Measurements from ENCODE around the gene OVOL3. TPM values are rescaled to one million over a fixed set of nuclear protein-coding genes. Genes with fewer than 3 reads are reported as not detected.
"Not testable (repeated sequence)": the region's sequence is repeated elsewhere in the genome, so short reads cannot be mapped to it uniquely, and the experiment has no call there.

The OVOL3 gene
- not detected in 2 replicates for total RNA-seq (2014; rRNA removed; shearing (Covaris generic))
- not detected in 2 replicates for polyA plus RNA-seq (2016; fragmentation: Nextera tagmentation; extraction: Ambion mirVana)

DNA sequence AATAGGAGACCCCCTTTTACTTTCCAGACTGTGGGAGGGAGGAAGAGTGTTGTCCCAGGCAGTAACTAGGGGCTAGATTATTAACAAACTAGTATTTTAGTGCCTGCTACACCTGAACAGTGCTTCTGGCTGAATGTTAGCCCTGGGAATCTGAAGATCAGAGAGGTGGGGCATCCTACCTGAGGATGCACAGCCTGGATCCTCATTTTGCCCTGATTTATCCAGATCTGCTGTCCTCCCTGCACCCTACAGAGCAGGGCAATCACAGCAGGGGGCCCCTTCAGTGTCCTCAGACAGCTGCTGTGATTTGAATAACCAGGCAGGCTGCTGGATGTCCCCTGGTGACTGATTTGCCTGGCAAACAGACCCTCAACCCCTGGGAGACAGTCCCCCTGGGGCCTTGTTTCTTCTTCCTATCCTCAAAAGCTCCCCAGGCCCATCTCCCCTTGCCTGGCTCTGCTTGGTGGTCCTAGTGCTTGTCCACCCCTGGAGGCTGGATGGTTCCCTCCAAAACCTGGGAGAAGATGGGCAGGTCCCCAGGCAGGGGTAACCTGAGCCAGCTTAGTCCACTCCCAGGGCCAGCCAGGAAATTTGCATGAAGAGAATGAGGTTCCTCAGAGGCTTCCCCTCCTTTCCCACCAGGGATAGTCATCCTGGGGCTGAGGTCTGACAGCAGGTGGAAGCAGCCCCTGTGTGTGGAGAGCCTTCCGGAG lies at the start of gene OVOL3:
Gene OVOL3, plus strand, starts transcription at position 657 of the 713 bp plus-strand sequence. CDS start 60 bp downstream, outside the sequence.
- H4K20me1 ChIP-seq (ENCODE audit: insufficient read depth), result no peaks in the 10 kb centered on the region
- H3K9me2 ChIP-seq (ENCODE audit: insufficient read depth), result no peaks in the 10 kb centered on the region
- H3K27me3 ChIP-seq (replicated peaks; ENCODE audit: insufficient read depth), result no peaks in the 10 kb centered on the region
- TF ChIP-seq EZH2phosphoT487 (IDR thresholded peaks at IDR 0.05; ENCODE audit: insufficient read depth, low read depth) (no peak), EZH2 (IDR thresholded peaks at IDR 0.05; ENCODE audit: insufficient read depth, poor library complexity, severe bottlenecking) (no peak)
- no peak within 1 kb of the TSS for H3K4me2 ChIP-seq (ENCODE audit: unreplicated experiment)
- H3K4me1 ChIP-seq (ENCODE audit: insufficient read depth), result no peaks in the 10 kb centered on the region
- no peaks in the 10 kb centered on the region for H3F3A ChIP-seq (ENCODE audit: insufficient read depth)
- no peaks in the 10 kb centered on the region for H3K9me3 ChIP-seq (ENCODE audit: low read depth)
- H3K36me3 ChIP-seq (ENCODE audit: low read depth), result no peaks in the 10 kb centered on the region
- WGBS, 2 experiments (ENCODE audit: low coverage in 1 of 2, low lambda C conversion rate in 2 of 2, missing lambda C conversion rate in 2 of 2), result 83 to 100% methylated on average over 1 of the region's 1 CpG
- H3K4me3 ChIP-seq, result no peak within 1 kb of the TSS
- in situ Hi-C loops (cut with MboI), result no loop called here
- H2AFZ ChIP-seq, result no peak within 1 kb of the TSS
- no peak within 1 kb of the TSS for H3K27ac ChIP-seq
- H3K9ac ChIP-seq, result no peak within 1 kb of the TSS
- DNase-seq, result no peak
- H3K79me2 ChIP-seq (ENCODE audit: insufficient read depth), result peaks cover 11% of the 10 kb centered on the region; the same call in 1 of the 2 replicates

DNA sequence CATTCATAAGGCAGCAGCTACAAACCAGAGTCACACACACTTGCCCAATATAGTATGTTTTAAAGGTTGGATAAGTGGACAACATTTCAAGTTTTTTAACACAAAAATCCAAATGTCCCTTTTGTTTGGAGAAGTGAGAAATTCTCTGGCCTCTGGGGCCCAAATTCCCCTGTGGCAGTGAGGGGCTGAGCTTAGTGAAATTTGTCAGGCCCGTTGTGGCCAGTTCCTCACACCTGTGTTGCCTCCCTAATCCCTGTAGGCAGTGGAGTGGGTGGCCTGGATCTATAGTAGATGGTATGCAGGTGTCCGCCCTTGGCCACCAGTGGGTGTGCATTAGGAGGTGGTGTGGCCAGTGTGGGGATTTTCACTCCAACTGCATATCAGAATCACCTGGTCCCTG lies 49.6 kb upstream of the OVOL3 start:
- no peak for TF ChIP-seq EZH2 (IDR thresholded peaks at IDR 0.05; ENCODE audit: insufficient read depth, poor library complexity, severe bottlenecking)
- no peak for TF ChIP-seq EZH2phosphoT487 (IDR thresholded peaks at IDR 0.05; ENCODE audit: insufficient read depth, low read depth)
- Histone ChIP-seq H4K20me1 (ENCODE audit: insufficient read depth) (no peaks in the 10 kb centered on the region), H3K4me1 (ENCODE audit: insufficient read depth) (no peaks in the 10 kb centered on the region), H3K9ac (no peak overlapping the region), H3K27me3 (replicated peaks; ENCODE audit: insufficient read depth) (no peaks in the 10 kb centered on the region), H3K79me2 (ENCODE audit: insufficient read depth) (peaks cover 16% of the 10 kb centered on the region), H3K4me3 (no peak overlapping the region), H3K4me2 (ENCODE audit: unreplicated experiment) (no peak overlapping the region), H3K9me3 (ENCODE audit: low read depth) (no peaks in the 10 kb centered on the region), H3F3A (ENCODE audit: insufficient read depth) (no peaks in the 10 kb centered on the region), H3K36me3 (ENCODE audit: low read depth) (no peaks in the 10 kb centered on the region), H2AFZ (no peak overlapping the region), H3K27ac (no peak overlapping the region), H3K9me2 (ENCODE audit: insufficient read depth) (no peaks in the 10 kb centered on the region)
- in situ Hi-C loops (cut with MboI), result no loop called here
- no peak for DNase-seq
- WGBS, 2 experiments (ENCODE audit: low coverage in 1 of 2, low lambda C conversion rate in 2 of 2, missing lambda C conversion rate in 2 of 2), result 75 to 90% methylated on average over 2 of the region's 2 CpGs

DNA sequence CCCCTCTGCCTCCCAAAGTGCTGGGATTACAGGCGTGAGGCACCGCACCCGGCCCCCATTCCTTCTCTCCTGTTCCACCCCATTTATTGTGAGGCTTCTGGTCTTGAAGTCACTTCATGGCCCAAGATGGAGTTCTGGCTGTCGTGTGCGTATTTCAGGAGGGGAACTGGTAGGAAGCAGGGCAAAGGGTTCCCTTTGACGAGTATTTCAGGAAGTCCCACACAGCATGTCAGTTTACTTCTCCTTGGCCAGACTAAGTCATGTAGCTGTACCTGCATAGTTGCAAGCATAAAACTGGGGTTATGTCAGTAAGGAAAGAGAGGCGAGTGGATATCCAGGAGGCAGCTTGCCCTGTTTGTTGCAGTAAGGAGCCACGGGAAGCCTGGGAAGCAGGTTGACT lies 46.1 kb upstream of the OVOL3 start:
- in situ Hi-C loops (cut with MboI), result no loop called here
- no peaks in the 10 kb centered on the region for H3K9me2 ChIP-seq (ENCODE audit: insufficient read depth)
- H2AFZ ChIP-seq, result no peak overlapping the region
- WGBS, 2 experiments (ENCODE audit: low coverage in 1 of 2, low lambda C conversion rate in 2 of 2, missing lambda C conversion rate in 2 of 2), result 94 to 96% methylated on average over 8 of the region's 8 CpGs
- H4K20me1 ChIP-seq (ENCODE audit: insufficient read depth), result no peaks in the 10 kb centered on the region
- H3K4me3 ChIP-seq, result no peak overlapping the region
- H3F3A ChIP-seq (ENCODE audit: insufficient read depth), result no peaks in the 10 kb centered on the region
- no peak overlapping the region for H3K9ac ChIP-seq
- no peaks in the 10 kb centered on the region for H3K9me3 ChIP-seq (ENCODE audit: low read depth)
- H3K27ac ChIP-seq, result no peak overlapping the region
- no peaks in the 10 kb centered on the region for H3K36me3 ChIP-seq (ENCODE audit: low read depth)
- no peaks in the 10 kb centered on the region for H3K79me2 ChIP-seq (ENCODE audit: insufficient read depth)
- H3K4me2 ChIP-seq (ENCODE audit: unreplicated experiment), result no peak overlapping the region
- TF ChIP-seq EZH2 (IDR thresholded peaks at IDR 0.05; ENCODE audit: insufficient read depth, poor library complexity, severe bottlenecking) (no peak), EZH2phosphoT487 (IDR thresholded peaks at IDR 0.05; ENCODE audit: insufficient read depth, low read depth) (no peak)
- H3K4me1 ChIP-seq (ENCODE audit: insufficient read depth), result no peaks in the 10 kb centered on the region
- DNase-seq, result no peak
- no peaks in the 10 kb centered on the region for H3K27me3 ChIP-seq (replicated peaks; ENCODE audit: insufficient read depth)

DNA sequence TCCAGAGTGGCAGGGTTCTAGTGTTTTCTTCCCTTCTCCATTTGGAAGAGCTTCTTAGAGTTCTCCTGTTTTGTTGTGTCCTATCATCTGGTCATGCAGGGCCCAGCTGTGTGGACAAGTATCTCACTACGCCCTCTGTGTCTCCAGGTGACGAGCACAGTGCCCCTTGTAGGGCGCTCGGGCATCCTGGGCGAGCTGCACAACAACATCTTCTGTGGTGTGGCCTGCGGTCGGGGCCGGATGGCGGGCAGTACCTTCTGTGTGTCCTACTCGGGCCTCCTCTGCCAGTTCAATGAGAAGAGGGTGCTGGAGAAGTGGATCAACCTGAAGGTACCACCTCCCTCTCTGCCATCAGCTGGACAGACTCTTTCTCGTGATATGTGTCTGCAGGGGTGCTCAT lies 43.3 kb upstream of the OVOL3 start:
- Histone ChIP-seq H3K27ac (no peak overlapping the region), H3K9ac (no peak overlapping the region), H3F3A (ENCODE audit: insufficient read depth) (peaks cover 9% of the 10 kb centered on the region), H3K4me1 (ENCODE audit: insufficient read depth) (peaks cover 7% of the 10 kb centered on the region; the same call in 1 of the 2 replicates), H2AFZ (no peak overlapping the region), H3K4me2 (ENCODE audit: unreplicated experiment) (no peak overlapping the region), H4K20me1 (ENCODE audit: insufficient read depth) (no peaks in the 10 kb centered on the region), H3K9me3 (ENCODE audit: low read depth) (no peaks in the 10 kb centered on the region), H3K36me3 (ENCODE audit: low read depth) (no peaks in the 10 kb centered on the region), H3K79me2 (ENCODE audit: insufficient read depth) (no peaks in the 10 kb centered on the region), H3K9me2 (ENCODE audit: insufficient read depth) (no peaks in the 10 kb centered on the region), H3K4me3 (no peak overlapping the region), H3K27me3 (replicated peaks; ENCODE audit: insufficient read depth) (no peaks in the 10 kb centered on the region)
- in situ Hi-C loops (cut with MboI), result no loop called here
- DNase-seq, result no peak
- WGBS, 2 experiments (ENCODE audit: low coverage in 1 of 2, low lambda C conversion rate in 2 of 2, missing lambda C conversion rate in 2 of 2), result 98 to 99% methylated on average over 11 of the region's 11 CpGs
- TF ChIP-seq EZH2phosphoT487 (IDR thresholded peaks at IDR 0.05; ENCODE audit: insufficient read depth, low read depth) (no peak), EZH2 (IDR thresholded peaks at IDR 0.05; ENCODE audit: insufficient read depth, poor library complexity, severe bottlenecking) (no peak)

DNA sequence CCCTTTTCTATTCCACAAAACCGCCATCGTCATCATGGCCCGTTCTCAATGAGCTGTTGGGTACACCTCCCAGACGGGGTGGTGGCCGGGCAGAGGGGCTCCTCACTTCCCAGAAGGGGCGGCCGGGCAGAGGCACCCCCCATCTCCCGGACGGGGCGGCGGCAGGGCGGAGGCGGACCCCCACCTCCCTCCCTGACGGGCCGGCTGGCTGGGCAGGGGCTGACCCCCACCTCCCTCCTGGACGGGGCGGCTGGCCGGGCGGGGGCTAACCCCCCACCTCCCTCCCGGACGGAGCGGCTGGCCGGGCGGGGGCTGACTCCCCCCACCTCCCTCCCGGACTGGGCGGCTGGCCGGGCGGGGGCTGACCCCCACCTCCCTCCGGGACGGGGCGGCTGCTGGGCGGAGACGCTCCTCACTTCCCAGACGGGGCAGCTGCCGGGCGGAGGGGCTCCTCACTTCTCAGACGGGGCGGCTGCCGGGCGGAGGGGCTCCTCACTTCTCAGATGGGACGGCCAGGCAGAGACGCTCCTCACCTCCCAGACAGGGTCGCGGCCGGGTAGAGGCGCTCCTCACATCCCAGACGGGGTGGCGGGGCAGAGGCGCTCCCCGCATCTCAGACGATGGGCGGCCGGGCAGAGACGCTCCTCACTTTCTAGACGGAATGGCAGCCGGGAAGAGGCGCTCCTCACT lies 42.0 kb upstream of the OVOL3 start:
- H3K4me3 ChIP-seq; H3K9me3 ChIP-seq (ENCODE audit: low read depth); H3K79me2 ChIP-seq (ENCODE audit: insufficient read depth); H3K4me2 ChIP-seq (ENCODE audit: unreplicated experiment); H2AFZ ChIP-seq; H3K4me1 ChIP-seq (ENCODE audit: insufficient read depth); in situ Hi-C loops (cut with MboI); H3K9ac ChIP-seq; H3K27ac ChIP-seq; H3K9me2 ChIP-seq (ENCODE audit: insufficient read depth); H3F3A ChIP-seq (ENCODE audit: insufficient read depth); H4K20me1 ChIP-seq (ENCODE audit: insufficient read depth); DNase-seq; H3K36me3 ChIP-seq (ENCODE audit: low read depth); H3K27me3 ChIP-seq (replicated peaks; ENCODE audit: insufficient read depth): not testable (repeated sequence)
- WGBS, 2 experiments (ENCODE audit: low coverage in 1 of 2, low lambda C conversion rate in 2 of 2, missing lambda C conversion rate in 2 of 2), result 94% methylated on average over 50 of the region's 57 CpGs; no CpG with 5 or more reads in 1 of the 2 experiments
